IMR-90 (cell line): ENCODE measurements around the gene MRPL44. TPM values are rescaled to one million over a fixed set of nuclear protein-coding genes. Genes with fewer than 3 reads are reported as not detected.

ENCODE experiments used
- ATAC-seq: fragments of 200-7000 bp; cut with Tn5 transposase; 2 replicates; pipeline ENCODE4 v1.9.1; 2020; ENCODE audit warnings: low read depth, mild to moderate bottlenecking, moderate library complexity
- BruUV-seq: library from RNA; stranded (reverse); fragments of 400-500 nt; replicated peaks from 2 replicates; lab custom pipeline; 2021; lab: Mats Ljungman, UMichigan
- CTCF ChIA-PET: fragments of 300-600 bp; formaldehyde crosslinking; extraction: SDS; loops from one replicate; lab custom pipeline; 2021; ENCODE audit warnings: antibody characterized with exemption; lab: Yijun Ruan, JAX
- POLR2A ChIA-PET: fragments of 300-600 bp; sonication (Branson Sonifier 250); formaldehyde crosslinking; loops from one replicate; lab custom pipeline; 2022; ENCODE audit warnings: antibody characterized with exemption; ENCODE audit not compliant: unreplicated experiment; lab: Charles Lee
- DNase-seq: peaks from one replicate; pipeline ENCODE4 v3.0.0; 2013
- H2AFZ ChIP-seq: replicated peaks from 2 replicates; pipeline ENCODE3; 2013; ENCODE audit warnings: low read length, mild to moderate bottlenecking; ENCODE audit not compliant: poor library complexity
- H2AK5ac ChIP-seq: 2 replicates; pipeline ENCODE4 v1.6.1; 2013; ENCODE audit warnings: low read depth, low read length, inconsistent platforms
- H2AK9ac ChIP-seq: replicated peaks from 2 replicates; pipeline ENCODE3; 2013; ENCODE audit warnings: mild to moderate bottlenecking, low read depth, low read length, moderate library complexity; ENCODE audit not compliant: poor library complexity
- H2BK120ac ChIP-seq: 2 replicates; pipeline ENCODE4 v1.6.1; 2013; ENCODE audit warnings: low read depth, low read length, inconsistent platforms
- H2BK15ac ChIP-seq: 3 replicates; pipeline ENCODE4 v1.6.1; 2013; ENCODE audit warnings: low read depth, low read length, inconsistent platforms
- H2BK20ac ChIP-seq: 2 replicates; pipeline ENCODE4 v1.6.1; 2013; ENCODE audit warnings: low read depth, mild to moderate bottlenecking, inconsistent platforms, low read length, moderate library complexity
- H2BK5ac ChIP-seq: 2 replicates; pipeline ENCODE4 v1.6.1; 2013; ENCODE audit warnings: mild to moderate bottlenecking, low read depth, low read length, inconsistent platforms; ENCODE audit not compliant: poor library complexity, severe bottlenecking
- H3K14ac ChIP-seq: replicated peaks from 2 replicates; pipeline ENCODE4 v1.6.1; 2013; ENCODE audit warnings: low read depth, low read length, inconsistent platforms
- H3K18ac ChIP-seq: 2 replicates; pipeline ENCODE4 v1.6.1; 2013; ENCODE audit warnings: low read depth, low read length, control low read depth
- H3K23ac ChIP-seq: 2 replicates; pipeline ENCODE4 v1.6.1; 2013; ENCODE audit warnings: low read depth, low read length, inconsistent platforms
- H3K27ac ChIP-seq: 2 replicates; pipeline ENCODE4 v1.5.1; 2013; ENCODE audit warnings: mild to moderate bottlenecking, control low read depth, low read length; ENCODE audit not compliant: insufficient read depth
- H3K27me3 ChIP-seq: 2 replicates; pipeline ENCODE4 v1.6.1; 2013; ENCODE audit warnings: low read length; ENCODE audit not compliant: control insufficient read depth, insufficient read depth
- H3K36me3 ChIP-seq: 2 replicates; pipeline ENCODE4 v1.6.1; 2013; ENCODE audit warnings: low read length, mixed read lengths; ENCODE audit not compliant: control insufficient read depth, insufficient read depth
- H3K4ac ChIP-seq: 2 replicates; pipeline ENCODE4 v1.6.1; 2013; ENCODE audit warnings: low read depth, low read length, inconsistent platforms
- H3K4me1 ChIP-seq: 2 replicates; pipeline ENCODE4 v1.6.1; 2013; ENCODE audit warnings: low read length, mixed read lengths; ENCODE audit not compliant: control insufficient read depth, insufficient read depth
- H3K4me2 ChIP-seq: 2 replicates; pipeline ENCODE4 v1.6.1; 2013; ENCODE audit warnings: low read depth, mild to moderate bottlenecking, control low read depth, low read length, moderate library complexity
- H3K4me3 ChIP-seq: 2 replicates; pipeline ENCODE4 v1.5.1; 2013; ENCODE audit warnings: low read depth, mild to moderate bottlenecking, control low read depth, low read length, moderate library complexity; ENCODE audit not compliant: insufficient read depth
- H3K56ac ChIP-seq: 2 replicates; pipeline ENCODE4 v1.6.1; 2013; ENCODE audit warnings: low read length, inconsistent platforms; ENCODE audit not compliant: insufficient read depth; ENCODE audit errors: extremely low read depth
- H3K79me1 ChIP-seq, 2 experiments: 2 replicates each; pipeline ENCODE4 v1.6.1; 2013; ENCODE audit warnings: low read length in 2 of 2, inconsistent platforms in 1 of 2, low read depth in 1 of 2
- H3K9ac ChIP-seq: 2 replicates; pipeline ENCODE4 v1.6.1; 2013; ENCODE audit warnings: low read depth, low read length, control low read depth
- H3K9me1 ChIP-seq: 2 replicates; pipeline ENCODE4 v1.6.1; 2013; ENCODE audit warnings: low read length, inconsistent platforms; ENCODE audit not compliant: insufficient read depth
- H3K9me3 ChIP-seq: 2 replicates; pipeline ENCODE4 v1.6.1; 2013; ENCODE audit warnings: low read length; ENCODE audit not compliant: control insufficient read depth, insufficient read depth
- H4K20me1 ChIP-seq: 2 replicates; pipeline ENCODE4 v1.6.1; 2013; ENCODE audit warnings: low read length, inconsistent platforms; ENCODE audit not compliant: insufficient read depth
- H4K5ac ChIP-seq: 2 replicates; pipeline ENCODE4 v1.6.1; 2013; ENCODE audit warnings: mild to moderate bottlenecking, low read depth, low read length, control low read depth
- H4K8ac ChIP-seq, 2 experiments: 2 replicates each; pipeline ENCODE4 v1.6.1; 2013; ENCODE audit warnings: low read depth in 2 of 2, low read length in 2 of 2, control low read depth in 1 of 2, inconsistent platforms in 1 of 2
- H4K91ac ChIP-seq: 2 replicates; pipeline ENCODE4 v1.6.1; 2013; ENCODE audit warnings: low read depth, low read length, inconsistent platforms; ENCODE audit not compliant: insufficient read depth
- CEBPB ChIP-seq: IDR thresholded peaks from 2 replicates; pipeline ENCODE4 v1.6.1; 2012; ENCODE audit warnings: low read depth, low read length, improper control_type of control experiment
- USF2 ChIP-seq: fragments of 150-350 bp; IDR thresholded peaks from 2 replicates; pipeline ENCODE4 v1.6.1; 2017; ENCODE audit warnings: mild to moderate bottlenecking, antibody characterized with exemption, low read length, low read depth
- WGBS, 2 experiments: methylation state at CpG; one replicate each; pipeline versions ENCODE4 v1.1.5 to v1.1.7; 2013; ENCODE audit warnings: missing lambda C conversion rate in 2 of 2; ENCODE audit not compliant: insufficient read length in 1 of 2; ENCODE audit errors: extremely low coverage in 2 of 2; 5-methylcytosine and 5-hydroxymethylcytosine counted together
- dilution Hi-C: fragments of 300-500 bp; cut with HindIII; formaldehyde crosslinking; loops from one replicate; pipeline ENCODE4 v1.14.3; 2018; ENCODE audit warnings: low sequenced_read_pairs; ENCODE audit not compliant: unreplicated experiment
- in situ Hi-C: fragments of 300-500 bp; cut with MboI; formaldehyde crosslinking; loops from 3 replicates; pipeline ENCODE4 v1.14.3; 2019; ENCODE audit warnings: low sequenced_read_pairs, inconsistent platforms, mixed read lengths
- intact Hi-C: fragments of 100-400 bp; cut with micrococcal nuclease; formaldehyde crosslinking; loops from 2 replicates; pipeline ENCODE4 v1.10.0; 2022
- polyA plus RNA-seq, 3 experiments: library from polyadenylated mRNA; depleted of rRNA; stranded (reverse); fragments of >200 nt; gene quantifications; 2 replicates each; pipeline ENCODE4 v1.2.3, GENCODE V29; 2012; ENCODE audit warnings: low replicate concordance in 1 of 3
- total RNA-seq: library from RNA; depleted of rRNA; stranded (reverse); fragments of >200 nt; gene quantifications from 2 replicates; pipeline ENCODE4 v1.2.3, GENCODE V29; 2012

Gene MRPL44
- total and polyA plus RNA-seq, 2 of the 4 experiments (the other 2 are of a cell fraction) = 18.6 to 20.1 TPM

- no peak for ATAC-seq
- in situ Hi-C loops = no loop called here
- 0 out of 2 replicates have a peak, but pooled peaks have one; percentile 36 for TF ChIP-seq USF2
- TF ChIP-seq CEBPB = no peak
Observed at GRCh38 chr2:223959688-223960087, 2.4 kb downstream of the MRPL44 start.

More at GRCh38 chr2:223959688-223960087, 2.4 kb downstream of the MRPL44 start:
- no peak overlapping the region for H2BK120ac ChIP-seq
- H3K56ac ChIP-seq = no peak overlapping the region
- dilution Hi-C loops = no loop called here
- no peak overlapping the region for H2BK20ac ChIP-seq
- H4K8ac ChIP-seq = no peak overlapping the region
- H3K9ac ChIP-seq = no peak overlapping the region
- H2AK5ac ChIP-seq = no peak overlapping the region
- CTCF ChIA-PET = no interaction called here
- no peak overlapping the region for H4K91ac ChIP-seq
- no peak overlapping the region for H3K4me3 ChIP-seq
- no peak overlapping the region for H3K14ac ChIP-seq
- no TSS peak for BruUV-seq
- no peak overlapping the region for H3K18ac ChIP-seq
- no peak overlapping the region for H2BK5ac ChIP-seq
- H2AFZ ChIP-seq = no peak overlapping the region
- intact Hi-C loops = no loop called here
- no peak overlapping the region for H4K5ac ChIP-seq
- peaks cover 12 to 40% of the 10 kb centered on the region in 2 experiments for H3K79me1 ChIP-seq
- no peak overlapping the region for H3K27ac ChIP-seq
- H4K20me1 ChIP-seq = peaks cover 11% of the 10 kb centered on the region
- no peak overlapping the region for H2BK15ac ChIP-seq
- POLR2A ChIA-PET = no interaction called here
- no peak overlapping the region; the same call in 1 of the 2 replicates for H3K23ac ChIP-seq
- no peak overlapping the region for H3K4me2 ChIP-seq
- H3K4me1 ChIP-seq = peaks cover 5% of the 10 kb centered on the region; the same call in 1 of the 2 replicates
- H3K27me3 ChIP-seq = no peaks in the 10 kb centered on the region
- H3K9me1 ChIP-seq = peaks cover 3% of the 10 kb centered on the region; the same call in 1 of the 2 replicates
- 40% methylated on average over 1 of the region's 5 CpGs; no CpG with 5 or more reads in 1 of the 2 experiments for WGBS, 2 experiments
- peaks cover 6% of the 10 kb centered on the region for H3K36me3 ChIP-seq
- no peak overlapping the region for H2AK9ac ChIP-seq
- H3K9me3 ChIP-seq = no peaks in the 10 kb centered on the region
- DNase-seq = peak; percentile 14
- no peak overlapping the region for H3K4ac ChIP-seq
